Gastroesophageal sphincter (tissue), 3 donors: Measurements from ENCODE around the gene BCL2L1.

Source experiments
- CTCF ChIP-seq, 4 experiments: fragments of 200-600 bp in 2 of 4; fragments of 450-650 bp in 2 of 4; sonication (generic) in 1 of 4; IDR thresholded peaks; one replicate each; pipeline ENCODE4 v1.5.1; 2017 to 2019; ENCODE audit warnings: antibody characterized with exemption in 4 of 4, mild to moderate bottlenecking in 2 of 4, moderate library complexity in 2 of 4
- POLR2AphosphoS5 ChIP-seq: sonication (generic); formaldehyde crosslinking; IDR thresholded peaks from one replicate; pipeline ENCODE4 v1.6.1; 2017; ENCODE audit warnings: antibody characterized with exemption

GRCh38 chr20:31671324-31671723, 51.3 kb downstream of the BCL2L1 start:
- no peak for TF ChIP-seq CTCF (IDR thresholded peaks at IDR 0.05)
- TF ChIP-seq POLR2AphosphoS5, result no peak
